GM18867 (cell line): ENCODE results near the gene NUS1.
"Not testable (repeated sequence)": the region's sequence is repeated elsewhere in the genome, so short reads cannot be mapped to it uniquely, and the experiment has no call there.

Experiments
- ATAC-seq: cut with Tn5 transposase; IDR thresholded peaks from one replicate; pipeline ENCODE4 v1.9.1; 2021; ENCODE audit warnings: mild to moderate bottlenecking, moderate library complexity; ENCODE audit not compliant: unreplicated experiment

The NUS1 gene

DNA sequence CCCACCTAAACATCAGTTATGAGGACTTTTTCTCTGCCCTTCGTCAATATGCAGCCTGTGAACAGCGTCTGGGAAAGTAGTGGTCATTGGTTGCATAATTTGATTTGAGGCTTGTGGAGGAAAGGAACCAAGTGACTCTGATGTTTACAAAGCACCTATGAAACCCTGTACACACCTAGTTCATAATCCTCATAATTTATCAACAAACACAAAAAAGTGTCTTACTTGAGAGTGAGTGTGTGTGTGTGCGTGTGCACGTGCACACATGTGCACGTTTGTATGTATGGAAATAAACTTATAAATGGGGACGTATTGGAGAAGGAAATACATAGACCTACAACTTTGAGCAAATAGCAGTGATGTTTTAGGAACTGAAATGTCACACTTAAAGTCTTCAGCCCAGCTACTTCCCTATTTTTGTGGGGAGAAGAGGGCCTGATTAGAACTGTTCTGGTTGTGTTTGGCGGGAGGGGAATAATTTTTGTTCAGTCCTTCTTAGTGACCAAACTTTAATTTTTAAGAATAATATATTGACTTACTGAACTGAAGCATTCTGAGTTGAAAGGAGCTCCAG lies 31.8 kb downstream of the NUS1 start:
- ATAC-seq: not testable (repeated sequence)

DNA sequence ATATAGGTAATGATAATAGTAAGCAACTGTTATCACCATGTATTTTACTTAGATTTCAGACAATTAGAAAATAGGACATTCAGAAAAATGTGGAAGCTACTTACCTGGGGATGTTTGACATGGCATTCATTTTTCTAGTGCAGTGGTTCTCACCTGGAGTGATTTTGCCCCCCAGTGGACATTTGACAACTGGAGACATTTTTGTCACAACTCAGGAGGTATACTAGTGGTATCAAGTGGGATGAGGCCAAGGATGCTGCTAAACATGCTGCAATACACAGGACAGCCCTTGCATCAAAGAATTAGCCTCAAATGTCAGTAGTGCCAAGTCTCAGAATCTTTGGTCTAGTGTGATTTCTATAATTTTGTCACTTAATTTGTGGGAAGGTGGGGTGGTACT lies 36.1 kb downstream of the NUS1 start:
- ATAC-seq: no peak

DNA sequence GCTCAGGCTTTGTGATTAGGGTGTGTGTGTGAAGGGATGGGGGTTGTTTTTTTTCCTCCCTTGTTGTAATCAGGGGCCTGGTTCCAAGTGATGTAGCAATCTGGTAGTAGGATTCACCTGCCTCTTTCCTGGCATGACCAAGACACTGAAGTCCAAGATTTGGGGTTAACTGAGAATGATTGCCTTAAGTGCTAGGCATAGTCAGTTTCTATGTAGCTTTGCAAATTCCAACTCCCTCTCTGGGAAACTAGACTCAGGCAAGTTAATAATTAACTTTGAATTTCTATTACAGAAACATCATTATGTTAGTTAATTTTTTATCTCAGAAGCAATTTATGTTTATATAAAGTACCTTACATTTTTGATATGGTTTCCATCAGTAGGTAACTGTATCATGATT lies 43.6 kb downstream of the NUS1 start:
- ATAC-seq: no peak

DNA sequence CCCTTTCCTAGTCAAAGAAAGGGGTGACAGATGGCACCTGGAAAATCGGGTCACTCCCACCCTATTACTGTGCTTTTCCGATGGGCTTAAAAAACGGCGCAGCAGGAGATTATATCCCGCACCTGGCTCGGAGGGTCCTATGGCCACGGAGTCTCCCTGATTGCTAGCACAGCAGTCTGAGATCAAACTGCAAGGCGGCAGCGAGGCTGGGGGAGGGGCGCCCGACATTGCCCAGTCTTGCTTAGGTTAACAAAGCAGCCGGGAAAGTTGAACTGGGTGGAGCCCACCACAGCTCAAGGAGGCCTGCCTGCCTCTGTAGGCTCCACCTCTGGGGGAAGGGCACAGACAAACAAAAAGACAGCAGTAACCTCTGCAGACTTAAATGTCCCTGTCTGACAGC lies 46.3 kb downstream of the NUS1 start:
- not testable (repeated sequence) for ATAC-seq

DNA sequence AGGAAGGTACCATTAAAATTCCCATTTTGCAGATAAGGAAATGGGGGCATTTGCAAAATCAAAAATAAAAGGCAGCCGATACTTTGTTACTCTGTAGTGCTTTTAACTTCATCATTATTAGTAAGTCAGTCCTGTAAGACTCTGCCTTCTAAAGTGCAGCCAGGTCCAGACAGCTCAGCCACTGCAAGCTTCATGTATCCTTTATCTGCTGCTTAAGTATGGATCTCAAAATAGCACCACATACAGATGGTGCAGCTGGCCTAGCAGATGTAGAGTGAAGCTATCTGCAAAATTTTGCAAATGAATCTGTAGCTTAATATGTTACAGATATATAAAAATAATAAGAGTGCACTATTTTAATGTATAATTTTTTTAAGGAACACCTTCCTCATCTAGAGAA lies 53.4 kb downstream of the NUS1 start:
- ATAC-seq: no peak

DNA sequence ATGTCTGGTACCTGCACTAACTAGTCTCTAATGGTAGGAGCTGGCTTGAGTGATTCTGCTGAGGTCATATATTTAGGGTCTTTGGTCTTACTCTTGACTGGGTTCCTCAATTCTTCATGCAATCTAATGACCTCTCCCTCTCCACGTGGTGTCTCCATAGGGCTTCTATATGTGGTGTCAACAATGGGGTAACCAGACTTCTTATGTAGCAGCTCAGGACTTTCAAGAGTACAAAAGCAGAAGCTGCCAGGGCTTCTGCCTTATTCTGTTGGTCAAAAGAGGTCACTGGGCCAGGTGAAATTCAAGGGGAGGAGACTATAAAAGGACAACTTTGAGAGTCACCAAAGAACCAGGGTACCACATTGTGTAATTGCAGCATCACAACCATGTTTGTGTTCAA lies 54.3 kb downstream of the NUS1 start:
- peak; percentile 53 for ATAC-seq

DNA sequence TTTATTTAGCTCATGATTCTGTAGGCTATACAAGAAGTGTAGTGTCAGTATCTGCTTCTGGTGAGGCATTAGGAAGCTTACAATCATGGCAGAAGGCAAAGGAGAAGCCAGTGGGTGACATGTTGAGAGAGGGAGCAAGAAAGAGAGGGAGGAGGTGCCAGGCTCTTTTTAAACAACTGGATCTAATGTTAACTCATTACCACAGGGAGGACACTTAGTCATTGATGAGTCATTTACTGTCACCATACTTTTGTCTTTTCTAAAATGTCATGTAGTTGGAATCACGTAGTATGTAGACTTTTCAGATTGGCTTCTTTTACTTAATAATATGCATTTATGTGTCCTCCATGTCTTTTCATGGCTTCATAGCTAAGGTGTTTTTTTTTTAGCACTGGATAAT lies 58.1 kb downstream of the NUS1 start:
- ATAC-seq: no peak

DNA sequence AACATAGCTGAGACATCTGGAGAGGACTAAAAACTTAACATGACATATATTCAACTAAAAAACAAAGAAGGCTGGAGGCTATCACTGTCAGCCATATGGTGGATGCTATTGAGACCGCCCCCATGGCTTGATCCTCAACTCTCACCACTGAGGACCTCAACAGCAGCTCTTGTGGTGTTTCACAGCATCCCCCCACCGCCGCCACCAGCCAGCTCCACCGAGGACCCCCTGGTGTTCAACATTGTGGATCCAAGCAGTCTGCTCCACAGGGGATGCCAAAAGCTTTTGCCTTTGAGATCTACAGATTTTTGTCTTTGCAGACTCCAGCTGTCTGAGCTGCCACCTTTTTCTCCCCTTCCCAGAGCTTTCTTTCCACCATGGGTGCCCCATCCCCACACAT lies 64.6 kb downstream of the NUS1 start:
- no peak for ATAC-seq

DNA sequence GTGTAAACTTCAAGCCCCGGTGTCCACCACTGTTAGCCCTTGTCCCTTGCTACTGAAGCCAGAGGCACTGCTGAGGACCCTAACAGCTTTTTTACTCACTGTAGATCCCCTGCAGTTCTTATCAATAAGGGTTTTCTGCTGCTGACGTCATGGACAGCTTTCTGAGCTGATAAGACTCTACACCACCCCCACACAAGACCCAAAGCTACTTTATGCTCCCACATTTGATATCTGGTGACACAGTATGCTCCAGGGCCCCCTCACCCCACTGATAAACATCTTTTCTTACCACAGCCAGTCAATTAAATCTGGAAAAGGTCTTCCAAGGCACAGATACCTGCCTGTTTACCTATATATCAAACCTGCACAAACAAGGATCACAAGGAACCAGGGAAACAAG lies 65.3 kb downstream of the NUS1 start:
- no peak for ATAC-seq

DNA sequence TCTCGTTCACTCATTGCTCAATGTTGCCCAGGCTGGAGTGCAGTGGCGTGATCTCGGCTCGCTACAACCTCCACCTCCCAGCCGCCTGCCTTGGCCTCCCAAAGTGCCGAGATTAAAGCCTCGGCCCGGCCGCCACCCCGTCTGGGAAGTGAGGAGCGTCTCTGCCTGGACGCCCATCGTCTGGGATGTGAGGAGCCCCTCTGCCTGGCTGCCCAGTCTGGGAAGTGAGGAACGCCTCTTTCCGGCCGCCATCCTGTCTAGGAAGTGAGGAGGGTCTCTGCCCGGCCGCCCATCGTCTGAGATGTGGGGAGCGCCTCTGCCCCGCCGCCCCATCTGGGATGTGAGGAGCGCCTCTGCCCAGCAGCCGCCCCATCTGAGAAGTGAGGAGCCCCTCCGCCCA lies 75.4 kb downstream of the NUS1 start:
- not testable (repeated sequence) for ATAC-seq
